ENCODE measurements around the gene CYGB.
A peak's percentile ranks its signal among the peaks of the same experiment; 100 is the strongest.

The CYGB gene

DNA sequence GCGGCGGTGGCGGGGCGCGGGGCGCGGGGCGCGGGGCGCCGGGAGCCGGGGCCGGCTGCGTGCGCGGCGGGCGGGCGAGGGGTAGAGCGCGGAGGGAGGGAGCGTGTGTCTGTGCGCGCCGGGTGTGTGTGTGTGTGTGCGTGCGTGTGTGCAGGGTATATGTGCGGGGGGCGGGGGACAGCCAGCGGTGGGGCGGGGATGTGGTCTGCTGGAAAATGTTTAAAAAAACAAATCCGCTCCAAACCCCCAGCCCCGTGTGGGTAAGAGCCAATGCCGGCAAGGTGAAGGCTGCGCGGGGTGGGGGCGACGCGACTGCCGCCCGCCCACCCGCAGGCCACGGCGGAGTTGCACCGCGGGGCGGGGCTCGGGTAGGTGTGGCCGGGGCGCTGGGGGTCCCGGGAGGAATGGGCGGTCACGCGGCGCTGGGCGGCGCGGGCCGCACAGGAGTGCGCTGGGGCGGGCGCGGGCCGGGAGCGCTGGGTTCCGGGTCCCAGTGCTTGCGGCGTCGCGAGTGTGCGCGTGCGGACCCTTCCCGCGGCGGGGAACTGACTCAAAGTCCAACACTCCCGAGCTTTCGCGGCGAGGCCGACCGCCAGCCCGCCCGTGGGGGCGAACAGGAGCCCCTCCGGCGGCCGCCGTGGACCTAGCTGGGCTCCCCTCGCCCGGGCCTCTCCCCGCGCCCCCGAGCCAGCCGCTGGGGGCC lies at the start of gene CYGB:
TSS of gene CYGB (minus strand) at position 132 of the 703 bp plus-strand sequence. CDS start 167 bp downstream, outside the sequence.
- DNase-seq = no peak

DNA sequence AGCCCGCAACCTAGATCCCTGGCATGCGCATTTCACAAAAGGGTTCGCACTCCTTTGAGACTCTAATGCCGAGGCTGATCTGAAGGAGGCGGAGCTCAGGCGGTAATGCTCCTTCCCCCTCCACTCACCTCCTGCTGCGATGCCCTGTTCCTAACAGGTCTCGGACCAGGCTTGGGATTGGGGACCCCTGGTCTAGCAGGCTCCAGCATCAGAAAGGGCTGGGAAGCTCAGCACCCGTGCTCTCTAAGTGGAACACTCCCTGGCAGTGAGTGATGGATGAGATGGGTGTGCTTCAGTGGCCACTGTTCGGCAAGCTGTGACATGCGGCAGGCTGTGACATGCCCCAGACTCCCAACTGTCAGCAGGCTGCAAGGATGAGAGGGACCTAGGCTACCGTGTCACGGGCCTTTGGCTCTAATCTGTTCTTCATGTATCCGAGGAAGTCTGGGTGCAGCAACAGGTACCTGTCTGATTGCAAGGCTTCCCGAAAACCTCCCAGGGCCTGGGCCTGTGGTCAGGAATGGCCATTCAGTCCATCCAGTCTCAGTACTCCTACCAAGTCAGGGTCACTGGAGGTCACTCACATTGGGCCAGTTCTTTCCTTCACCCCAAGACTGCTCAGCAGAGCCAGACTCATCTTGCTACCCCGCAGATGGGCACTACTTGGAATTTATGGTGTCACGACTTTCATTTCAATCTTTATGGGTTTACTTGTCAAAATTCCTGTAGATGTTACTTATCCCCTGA lies 49.4 kb upstream of the CYGB start:
- no peak for DNase-seq

DNA sequence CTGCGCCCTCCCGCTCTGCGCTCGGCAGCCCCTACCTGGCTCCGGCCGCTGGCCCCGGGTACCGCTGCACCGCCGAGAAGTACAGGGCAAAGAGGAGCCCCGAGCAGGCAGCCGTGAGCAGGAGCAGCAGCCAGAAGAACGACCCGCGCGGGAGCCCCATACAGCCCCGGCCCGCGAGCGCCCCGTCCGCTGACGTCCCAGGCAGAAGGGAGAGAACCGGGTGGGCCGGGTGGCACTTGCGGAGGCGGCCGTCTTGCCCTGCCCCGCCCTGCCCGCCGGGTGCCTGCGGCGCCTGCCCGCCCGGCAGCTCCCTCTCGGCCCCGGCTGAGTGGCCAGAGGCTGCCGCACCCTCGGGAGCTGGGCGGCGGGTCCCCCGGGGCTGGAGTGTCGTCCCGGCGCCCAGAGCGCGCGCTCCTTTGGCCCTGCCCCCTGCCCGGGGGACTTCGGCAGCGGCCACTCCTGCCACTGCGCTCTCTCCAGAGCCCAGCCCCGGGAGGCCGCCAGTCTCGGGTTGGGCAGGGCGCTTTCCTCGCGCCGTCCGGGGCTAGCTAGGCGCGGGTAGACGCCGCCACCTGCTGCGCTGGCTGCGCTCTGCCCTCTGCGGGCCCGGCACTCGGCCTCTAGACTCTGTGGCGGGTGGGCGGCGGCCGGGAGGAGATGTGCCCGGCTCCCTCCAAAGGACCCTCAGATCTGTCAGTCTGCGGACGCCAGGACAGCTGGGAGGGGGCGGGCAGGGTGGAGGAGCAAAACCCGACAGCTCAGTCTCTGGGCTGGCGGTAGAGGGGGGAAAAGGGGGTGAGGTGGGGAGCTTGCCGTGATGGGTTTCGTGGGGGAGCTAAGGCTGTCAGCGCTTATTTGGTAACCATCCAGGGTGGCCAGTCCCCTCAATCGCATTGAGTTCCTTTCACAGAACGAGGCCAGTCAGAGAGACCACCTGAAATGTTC lies 48.4 kb upstream of the CYGB start, which contains the start of gene ST6GALNAC2:
TSS of gene ST6GALNAC2 (minus strand) at position 212 of the 945 bp plus-strand sequence. CDS start at position 160, 52 bp downstream.
- peak; percentile 41 for DNase-seq

DNA sequence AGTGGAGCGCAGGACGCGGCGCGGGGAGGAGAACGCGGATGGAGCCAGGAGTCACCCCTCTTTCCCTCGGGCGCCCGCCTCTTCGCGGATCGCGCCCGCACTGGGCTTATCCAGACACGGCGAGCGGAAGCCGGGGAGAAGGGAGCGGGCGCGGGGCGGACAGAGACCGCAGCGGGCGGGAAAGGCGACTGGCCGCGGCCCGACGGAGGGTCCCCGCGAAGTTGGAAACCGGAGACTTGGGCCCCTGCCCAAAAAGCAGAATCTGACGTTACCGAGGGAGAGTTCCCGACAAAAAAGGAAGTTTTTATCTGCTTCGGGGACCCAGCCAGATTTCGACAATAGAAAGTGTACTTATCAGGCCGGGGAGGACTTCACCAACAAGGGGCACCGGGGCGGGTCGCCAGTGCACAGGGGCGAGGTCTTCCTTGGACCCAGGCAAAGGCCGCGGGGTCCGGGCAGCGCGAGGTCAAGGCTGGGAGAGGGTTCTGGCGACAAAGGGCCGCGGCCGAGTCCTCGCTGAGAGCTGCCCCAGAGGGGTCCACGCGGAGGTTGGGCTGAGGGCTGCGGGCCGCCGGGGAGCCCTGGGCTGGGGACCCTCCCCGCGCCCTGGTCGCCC lies 47.6 kb upstream of the CYGB start:
- no peak for DNase-seq

DNA sequence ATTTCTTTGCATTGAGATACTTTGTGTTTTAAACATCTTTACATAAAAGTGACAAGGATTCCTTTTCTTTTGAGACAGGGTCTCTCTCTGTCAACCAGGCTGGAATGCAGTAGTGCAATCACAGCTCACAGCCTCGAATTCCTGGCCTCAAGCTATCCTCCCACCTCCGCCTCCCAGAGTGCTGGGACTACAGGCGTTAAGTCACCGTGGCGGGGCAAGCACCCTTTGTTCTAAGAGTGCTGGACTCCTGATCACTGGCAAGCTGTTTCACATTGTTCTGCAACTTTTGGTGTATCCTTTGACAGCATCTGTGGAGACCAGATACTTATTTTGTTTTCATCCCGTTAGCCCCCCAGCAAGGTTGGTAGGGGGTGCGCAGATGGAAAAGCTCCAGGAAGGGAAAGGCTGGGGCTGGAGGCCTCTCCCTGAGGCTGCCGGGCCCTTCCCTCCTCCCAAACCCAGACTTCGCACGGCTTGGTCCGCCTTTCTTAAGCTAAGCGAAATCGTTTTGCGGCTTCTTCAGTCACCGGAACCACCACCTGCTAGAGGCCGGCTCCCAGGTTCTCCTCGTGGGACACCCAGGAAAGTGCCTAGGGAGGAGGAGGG lies 47.0 kb upstream of the CYGB start:
- DNase-seq = no peak

DNA sequence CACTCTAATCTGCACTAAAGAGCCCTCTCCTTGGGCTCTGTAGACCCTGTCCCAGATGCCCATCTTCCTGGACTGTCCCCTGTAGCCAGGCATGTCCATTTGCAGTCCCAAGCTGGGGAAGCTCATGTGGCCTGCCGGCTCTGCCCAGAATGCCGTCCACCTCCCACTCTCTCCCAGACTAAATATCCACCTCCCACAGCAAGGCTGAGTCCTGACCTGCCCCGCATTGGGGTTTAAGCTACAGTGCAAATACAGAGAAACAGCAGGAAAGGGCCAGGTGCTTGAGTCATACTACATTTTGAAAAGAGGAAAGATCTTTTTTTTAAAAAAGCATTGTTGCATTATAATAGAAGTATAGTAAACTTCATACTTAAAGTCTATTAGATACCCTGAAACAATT lies 45.2 kb upstream of the CYGB start:
- DNase-seq = no peak

DNA sequence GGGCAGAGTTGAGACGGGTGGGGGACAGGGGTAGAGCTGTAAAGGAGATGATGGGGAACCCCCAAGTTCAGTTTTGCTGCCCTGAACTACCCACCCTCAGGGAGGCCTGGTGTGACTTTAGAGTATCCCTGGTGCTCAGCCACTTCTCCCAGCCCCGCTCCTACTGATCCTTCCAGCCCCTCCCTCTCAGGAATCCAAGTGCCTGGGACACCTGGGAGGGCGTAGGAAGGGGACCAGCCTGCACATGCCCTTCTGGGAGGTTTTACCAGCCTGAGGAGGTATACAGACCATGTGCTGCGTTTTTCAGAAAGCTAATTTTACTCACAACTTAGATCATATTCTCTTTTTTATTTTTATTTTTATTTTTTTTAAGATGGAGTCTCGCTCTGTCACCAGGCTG lies 44.0 kb upstream of the CYGB start:
- DNase-seq = no peak

DNA sequence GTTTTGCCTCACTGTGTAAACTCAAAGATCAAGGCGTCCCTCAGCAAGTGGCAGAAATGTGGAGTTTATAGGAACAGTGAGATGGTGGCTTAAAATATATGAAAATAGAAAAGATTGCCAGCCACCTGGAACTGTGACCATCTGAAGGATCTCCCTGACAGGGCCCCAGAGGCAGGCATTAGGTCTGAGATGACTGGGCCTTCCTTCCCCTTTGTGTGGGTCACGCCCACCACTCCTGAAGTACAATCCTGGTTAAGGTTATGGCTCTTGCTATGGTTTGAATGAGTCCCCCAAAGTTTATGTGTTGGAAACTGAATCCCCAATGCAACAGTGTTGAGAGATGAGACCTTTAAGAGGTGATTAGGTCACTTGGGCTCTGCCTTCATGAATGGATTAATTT lies 41.8 kb upstream of the CYGB start:
- no peak for DNase-seq

DNA sequence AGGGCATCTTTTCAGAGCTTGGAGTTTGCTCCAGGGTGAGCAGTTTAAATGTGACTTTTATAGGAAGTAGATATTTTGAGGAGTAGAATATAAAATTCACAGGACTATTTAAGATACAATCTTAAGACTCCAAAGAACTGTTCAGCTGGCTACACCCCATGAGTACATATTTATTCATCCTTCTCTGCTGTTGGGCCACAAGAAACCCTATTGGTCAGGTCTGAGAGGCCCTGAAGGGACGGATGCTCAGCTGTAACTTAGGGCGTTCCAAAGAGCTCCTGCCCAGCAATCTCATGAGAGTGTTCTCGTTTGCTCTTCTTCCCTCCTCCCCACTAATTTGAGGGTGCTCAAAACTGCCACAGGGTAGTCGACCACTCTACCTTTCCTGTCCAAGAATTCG lies 40.9 kb upstream of the CYGB start:
- no peak for DNase-seq

DNA sequence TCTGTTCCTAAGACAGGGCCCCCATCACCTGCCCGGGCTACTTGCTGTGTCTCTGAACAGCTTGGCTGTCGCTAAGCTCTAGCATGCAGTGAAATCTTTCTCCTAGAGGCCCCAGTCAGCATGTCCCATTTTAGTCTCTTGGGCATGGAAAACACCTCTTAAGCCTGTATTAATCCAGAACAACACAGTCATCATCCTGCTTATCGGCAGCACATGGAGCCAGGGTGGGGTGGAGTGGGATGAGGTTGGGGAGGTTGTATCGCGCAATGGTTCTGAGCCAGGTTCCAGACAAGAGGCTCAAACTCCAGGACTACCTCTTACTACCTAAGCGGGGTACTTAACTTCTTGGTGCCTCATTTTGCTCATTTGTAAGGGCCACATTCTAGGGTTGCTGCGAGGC lies 40.4 kb upstream of the CYGB start:
- no peak for DNase-seq

DNA sequence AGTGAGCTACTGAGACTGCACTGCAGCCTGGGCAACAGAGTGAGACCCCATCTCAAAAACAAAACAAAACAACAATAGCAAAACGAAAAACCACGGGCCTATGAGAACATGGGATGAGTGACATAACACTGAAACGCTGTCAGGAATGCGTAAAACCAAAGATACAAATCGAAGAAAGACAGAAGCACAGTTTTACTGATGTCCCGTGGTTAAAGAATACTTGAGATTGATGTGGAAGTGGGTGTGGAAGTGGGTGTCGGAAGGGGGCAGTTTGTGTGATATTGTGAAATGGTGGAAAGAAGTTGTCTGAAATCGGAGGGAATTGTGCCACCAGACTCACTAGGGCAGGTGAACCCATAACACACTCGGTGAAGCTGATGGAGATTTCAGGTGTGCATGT lies 38.7 kb upstream of the CYGB start:
- no peak for DNase-seq

DNA sequence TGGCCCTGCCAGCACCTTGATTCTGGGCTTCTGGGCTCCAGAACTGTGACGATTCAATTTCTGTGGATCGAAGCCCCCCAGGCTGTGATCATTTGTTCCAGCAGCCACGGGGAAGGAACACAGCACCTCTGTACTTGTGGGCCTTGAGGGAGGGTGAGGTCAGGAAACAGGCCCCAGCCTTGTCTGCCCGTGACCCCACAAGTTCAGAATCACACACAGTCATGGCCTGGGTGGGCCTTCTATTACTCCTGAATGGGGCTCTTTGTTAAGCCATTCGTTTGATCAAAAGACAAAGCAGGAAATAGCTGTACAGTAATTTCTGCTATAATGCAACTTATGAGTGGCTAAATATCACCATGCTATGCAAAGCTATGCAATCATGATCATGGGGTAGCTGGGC lies 38.1 kb upstream of the CYGB start:
- no peak for DNase-seq

DNA sequence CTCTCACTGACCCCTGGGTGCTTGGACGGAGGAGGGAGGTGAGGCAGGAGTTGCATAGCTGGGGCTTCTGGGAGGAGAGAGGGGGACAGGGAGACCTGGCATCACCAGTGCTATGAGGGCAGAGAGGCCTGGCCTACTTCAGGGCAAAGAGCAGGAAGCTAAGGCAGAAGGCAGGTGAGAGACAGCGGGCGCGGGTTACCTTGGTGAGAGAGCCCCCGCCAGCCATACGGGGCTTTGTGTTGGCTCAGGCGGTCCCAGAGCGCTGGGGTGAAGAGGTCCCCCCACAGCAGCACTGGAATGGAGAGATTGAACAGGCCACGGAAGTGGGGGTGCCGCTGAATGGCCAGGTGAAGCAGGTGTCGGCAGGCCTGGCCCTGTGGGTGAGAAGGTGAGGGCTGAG lies 36.7 kb upstream of the CYGB start:
- no peak for DNase-seq

DNA sequence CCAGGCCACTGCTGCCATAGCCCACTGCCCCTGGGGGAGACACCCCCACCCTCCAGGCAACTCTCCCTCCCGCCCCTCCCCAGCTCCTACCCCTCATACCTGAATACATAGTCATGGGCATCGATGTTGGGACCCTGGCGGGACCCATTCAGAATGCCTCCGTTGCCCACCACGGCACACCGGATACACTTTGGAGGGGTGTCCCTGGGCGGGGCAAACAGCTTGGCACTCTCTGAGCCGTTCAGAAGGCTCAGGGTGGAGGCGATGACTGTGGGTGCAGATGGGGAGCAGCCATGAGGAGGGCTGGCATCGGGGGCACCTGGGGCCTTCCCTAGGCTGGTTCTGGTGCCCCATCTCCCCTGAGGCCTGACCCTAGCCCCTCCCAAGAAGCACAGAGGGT lies 35.6 kb upstream of the CYGB start:
- no peak for DNase-seq

DNA sequence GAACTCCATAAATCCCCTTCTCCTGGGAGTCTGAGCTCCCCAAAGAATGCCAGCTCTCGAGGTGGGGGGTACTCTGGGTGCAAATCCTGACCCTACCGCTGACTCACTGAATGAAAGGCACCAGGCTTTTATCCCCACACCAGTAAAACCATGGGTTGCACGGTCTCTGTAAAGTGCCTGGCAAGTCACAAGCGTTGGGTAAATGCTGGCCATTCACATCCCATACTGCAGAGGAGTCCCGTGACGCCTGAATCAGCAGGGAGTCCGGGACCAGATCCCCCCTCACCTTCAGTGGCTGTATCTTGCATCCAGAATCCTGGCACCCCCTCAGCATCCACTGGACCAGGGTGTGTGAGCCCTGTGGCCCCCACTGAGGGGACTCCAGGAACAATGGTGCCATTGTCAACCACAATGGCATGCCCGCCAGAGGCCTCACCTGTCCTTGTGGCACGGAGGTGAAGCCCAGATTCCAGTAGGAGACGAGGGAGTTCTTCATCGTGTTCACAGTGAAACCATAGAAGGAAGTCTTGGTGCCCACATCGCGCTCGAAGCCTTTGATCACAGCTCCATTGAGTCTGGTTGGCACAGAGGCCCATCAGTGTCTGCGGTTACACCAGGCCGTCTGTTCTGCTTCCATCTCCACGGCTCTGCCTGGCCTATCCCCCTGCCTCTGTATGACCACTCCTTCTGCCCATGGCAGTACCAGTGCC lies 34.8 kb upstream of the CYGB start:
- DNase-seq = no peak

DNA sequence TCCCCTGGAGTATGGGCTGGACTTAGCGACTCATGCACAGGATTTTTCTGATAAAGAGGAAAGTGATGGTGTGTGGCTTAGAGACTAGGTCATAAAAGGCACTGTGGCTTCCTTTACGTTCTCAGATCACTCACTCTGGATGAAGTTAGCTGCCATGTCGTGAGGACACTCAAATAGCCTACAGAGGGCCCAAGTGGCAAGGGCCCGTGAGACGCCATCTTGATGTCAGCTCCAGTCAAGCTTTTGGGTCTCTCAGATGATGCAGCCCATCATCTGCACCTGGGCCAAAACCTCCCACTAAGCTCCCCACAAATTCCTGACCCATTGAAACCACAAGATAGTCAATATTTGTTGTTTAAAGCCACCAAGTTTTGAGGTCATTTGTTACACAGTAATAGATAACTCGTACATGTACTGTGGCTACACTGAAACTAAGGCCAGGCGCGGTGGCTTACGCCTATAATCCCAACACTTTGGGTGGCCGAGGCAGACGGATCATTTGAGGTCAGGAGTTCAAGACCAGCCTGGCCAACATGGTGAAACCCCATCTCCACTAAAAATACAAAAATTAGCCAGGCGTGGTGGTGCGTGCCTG lies 33.5 kb upstream of the CYGB start:
- no peak for DNase-seq

DNA sequence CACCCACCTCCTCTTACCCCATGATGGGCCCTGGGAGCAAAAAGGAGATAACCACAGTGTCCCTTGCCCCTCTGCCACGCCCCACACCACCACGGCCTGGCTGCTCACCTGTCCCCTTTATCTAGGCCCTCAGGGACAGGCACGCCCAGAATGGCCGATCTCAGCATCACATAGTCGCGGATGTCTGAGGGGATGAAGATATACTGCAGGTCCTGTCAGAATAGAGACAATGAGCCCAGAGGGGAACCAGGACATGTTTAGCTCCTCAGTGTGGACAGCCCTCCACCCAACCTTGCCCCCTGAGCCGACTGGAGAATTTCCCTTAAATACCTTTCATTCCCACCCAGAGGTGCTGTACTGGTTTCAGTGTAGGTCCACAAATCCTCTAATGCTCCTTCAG lies 32.9 kb upstream of the CYGB start:
- DNase-seq = no peak

DNA sequence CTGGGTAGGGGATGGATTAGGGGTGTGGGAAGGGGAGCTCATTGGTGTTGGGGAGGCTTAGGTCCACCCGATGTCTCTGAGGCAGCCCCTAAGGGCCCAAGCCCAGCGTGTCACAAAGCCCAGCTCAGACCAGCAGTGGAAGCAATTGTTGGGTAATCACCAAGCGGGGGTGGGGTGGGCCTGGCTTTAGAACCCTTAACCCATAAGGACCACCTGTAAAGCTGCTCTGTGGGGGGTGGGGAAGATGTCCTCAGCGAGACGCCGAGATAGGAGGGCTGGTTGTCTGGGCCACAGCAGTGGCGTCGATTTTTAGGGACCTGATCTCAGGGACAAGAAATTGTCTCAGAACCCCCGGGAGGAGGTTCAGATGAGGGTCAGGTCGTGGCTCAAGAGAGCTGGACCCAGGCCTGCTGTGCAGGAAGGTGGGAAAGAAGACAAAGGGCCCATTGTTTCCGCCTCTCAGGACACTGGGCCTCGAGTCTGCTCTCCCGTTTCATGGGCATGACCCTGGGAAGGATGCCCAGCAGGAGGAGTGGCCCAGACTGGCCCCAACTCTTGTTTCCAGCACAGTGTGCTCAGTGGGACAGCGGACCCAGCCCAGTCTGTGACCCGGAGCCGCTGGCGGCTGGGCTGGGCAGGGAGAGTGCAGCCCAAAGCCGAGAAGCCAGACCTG lies 32.2 kb upstream of the CYGB start:
- no peak for DNase-seq

DNA sequence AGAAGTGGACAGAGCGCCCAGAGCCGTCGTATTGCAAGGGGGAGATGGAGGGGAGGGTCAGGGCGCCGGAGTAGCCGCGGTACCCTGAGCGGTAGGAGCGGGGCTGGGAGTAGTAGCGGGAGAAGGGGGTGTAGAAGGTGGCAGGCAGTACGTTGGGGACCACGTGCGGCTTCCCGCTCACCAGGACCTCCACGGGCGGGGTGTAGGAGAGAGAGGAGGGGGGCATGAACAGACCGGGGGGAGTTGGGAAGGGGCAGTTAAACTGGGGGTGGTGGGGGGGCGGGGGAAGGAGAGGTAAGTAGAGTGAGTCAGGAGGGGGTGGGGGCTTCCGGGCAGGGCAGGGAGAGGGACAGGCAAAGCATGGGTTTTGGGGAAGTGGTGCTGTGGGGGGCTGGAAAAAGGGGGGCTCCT lies 31.3 kb upstream of the CYGB start:
- no peak for DNase-seq

DNA sequence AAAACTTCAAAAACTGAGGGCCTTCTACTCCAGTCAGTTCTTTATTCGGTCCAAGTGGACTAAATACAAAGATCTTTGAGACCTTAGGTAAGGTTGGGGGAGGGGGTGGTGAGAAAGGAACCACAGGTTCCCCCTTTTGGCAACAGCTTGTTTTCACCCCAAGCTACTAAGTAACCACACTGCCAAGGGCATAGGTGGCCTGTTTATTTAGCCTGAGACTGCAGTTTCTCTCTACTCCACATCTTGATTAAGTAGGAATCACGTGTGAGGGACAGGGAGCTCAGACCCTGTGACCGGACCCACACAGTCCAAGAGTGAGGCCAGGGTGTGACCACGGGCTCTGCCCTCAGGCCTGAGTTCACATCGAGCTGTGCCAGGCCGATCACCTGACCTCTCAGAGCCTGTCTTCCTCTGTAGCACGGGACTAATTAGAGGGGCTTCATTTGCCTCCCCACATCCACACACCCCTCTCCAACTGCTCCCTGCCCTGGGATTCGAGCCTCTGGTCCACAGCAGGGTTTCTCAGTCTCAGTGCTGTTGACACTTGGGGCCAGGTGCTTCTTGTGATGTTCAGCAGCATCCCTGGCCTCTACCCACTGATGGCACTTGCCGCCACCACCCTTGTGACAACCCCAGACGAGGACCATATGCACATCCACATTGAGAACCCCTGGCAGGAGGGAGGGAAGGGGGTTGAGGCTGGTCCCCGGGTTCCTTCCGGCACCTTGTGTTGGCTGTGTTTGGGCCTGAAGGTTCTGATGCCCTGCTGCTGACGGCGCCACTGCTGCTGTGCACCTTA lies 30.3 kb upstream of the CYGB start:
- DNase-seq = peak; percentile 47

Data from hematopoietic multipotent progenitor cell treated with erythropoietin and hydrocortisone succinate and interleukin-3 and kit ligand, for 8 days (in vitro differentiated cells).